Measurements from ENCODE around the gene MAP3K1.

DNA sequence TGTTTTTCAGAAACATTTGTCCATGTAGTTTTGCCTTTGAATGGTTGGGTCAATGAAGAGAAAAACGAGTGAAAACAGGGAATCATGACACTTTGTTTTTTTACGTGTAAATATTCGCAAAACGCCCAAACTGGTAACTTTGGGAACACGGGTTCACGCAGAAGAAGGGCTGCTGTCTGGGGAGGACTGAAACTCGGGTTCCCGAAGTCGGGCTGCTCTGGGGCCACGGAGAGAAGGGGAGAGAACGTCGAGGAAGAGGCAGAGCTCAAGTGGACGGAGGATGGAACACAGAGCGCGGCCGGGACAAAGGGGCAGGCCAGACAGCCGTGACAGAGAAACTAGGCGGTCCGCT, 93.6 kb downstream of the MAP3K1 start:
- TF ChIP-seq, protein P1, sequence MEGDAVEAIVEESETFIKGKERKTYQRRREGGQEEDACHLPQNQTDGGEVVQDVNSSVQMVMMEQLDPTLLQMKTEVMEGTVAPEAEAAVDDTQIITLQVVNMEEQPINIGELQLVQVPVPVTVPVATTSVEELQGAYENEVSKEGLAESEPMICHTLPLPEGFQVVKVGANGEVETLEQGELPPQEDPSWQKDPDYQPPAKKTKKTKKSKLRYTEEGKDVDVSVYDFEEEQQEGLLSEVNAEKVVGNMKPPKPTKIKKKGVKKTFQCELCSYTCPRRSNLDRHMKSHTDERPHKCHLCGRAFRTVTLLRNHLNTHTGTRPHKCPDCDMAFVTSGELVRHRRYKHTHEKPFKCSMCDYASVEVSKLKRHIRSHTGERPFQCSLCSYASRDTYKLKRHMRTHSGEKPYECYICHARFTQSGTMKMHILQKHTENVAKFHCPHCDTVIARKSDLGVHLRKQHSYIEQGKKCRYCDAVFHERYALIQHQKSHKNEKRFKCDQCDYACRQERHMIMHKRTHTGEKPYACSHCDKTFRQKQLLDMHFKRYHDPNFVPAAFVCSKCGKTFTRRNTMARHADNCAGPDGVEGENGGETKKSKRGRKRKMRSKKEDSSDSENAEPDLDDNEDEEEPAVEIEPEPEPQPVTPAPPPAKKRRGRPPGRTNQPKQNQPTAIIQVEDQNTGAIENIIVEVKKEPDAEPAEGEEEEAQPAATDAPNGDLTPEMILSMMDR (conservative IDR thresholded peaks at IDR 0.05): no peak
- TF ChIP-seq ZFX (IDR thresholded peaks at IDR 0.05): no peak
